Activated CD8-positive, alpha-beta T cell treated with anti-CD3 and anti-CD28 coated beads for 36 hours (primary cell): Measurements from ENCODE around the gene CLCN4. TPM values are rescaled to one million over a fixed set of nuclear protein-coding genes. Genes with fewer than 3 reads are reported as not detected.

Experiments used
- ATAC-seq: fragments of 200-7000 bp; cut with Tn5 transposase; one replicate; pipeline ENCODE4 v1.10.0; 2021; ENCODE audit warnings: mild to moderate bottlenecking, moderate library complexity
- CTCF ChIA-PET: fragments of 350-600 bp; sonication (Branson Sonifier 250); formaldehyde crosslinking; loops from one replicate; lab custom pipeline; 2021; ENCODE audit warnings: antibody characterized with exemption; lab: Charles Lee
- POLR2A ChIA-PET: fragments of 350-600 bp; sonication (Branson Sonifier 250); formaldehyde crosslinking; loops from one replicate; lab custom pipeline; 2021; ENCODE audit warnings: antibody characterized with exemption; lab: Charles Lee
- DNase-seq: peaks from one replicate; pipeline ENCODE4 v3.0.0-alpha.2; 2020
- H3K27ac Mint-ChIP-seq: one replicate; pipeline ENCODE4 v1.8.0; 2021; ENCODE audit warnings: mild to moderate bottlenecking, mixed read lengths
- H3K27me3 Mint-ChIP-seq: one replicate; pipeline ENCODE4 v1.8.0; 2021; ENCODE audit warnings: mixed read lengths
- H3K36me3 Mint-ChIP-seq: one replicate; pipeline ENCODE4 v1.8.0; 2021; ENCODE audit warnings: low read depth, mixed read lengths
- H3K4me1 Mint-ChIP-seq: one replicate; pipeline ENCODE4 v1.8.0; 2021; ENCODE audit warnings: low read depth, mixed read lengths
- H3K4me3 Mint-ChIP-seq: one replicate; pipeline ENCODE4 v1.8.0; 2021; ENCODE audit warnings: mild to moderate bottlenecking, moderate library complexity, mixed read lengths
- H3K9me3 Mint-ChIP-seq: one replicate; pipeline ENCODE4 v1.8.0; 2021; ENCODE audit warnings: mixed read lengths
- intact Hi-C: fragments of 100-400 bp; cut with micrococcal nuclease; formaldehyde crosslinking; loops from one replicate; pipeline ENCODE4 v1.10.0; 2022
- total RNA-seq, 2 experiments: library from RNA; stranded (reverse); gene quantifications; one replicate each; pipeline ENCODE4 v1.2.3, GENCODE V29; 2021
- TF ChIP-seq, protein P1 (sequence below): fragments of 200-600 bp; IDR thresholded peaks from one replicate; pipeline ENCODE4 v1.8.0; 2022; ENCODE audit warnings: antibody characterized with exemption, mild to moderate bottlenecking

Gene CLCN4
- total RNA-seq, 2 experiments from 2014 or later: not detected

DNA sequence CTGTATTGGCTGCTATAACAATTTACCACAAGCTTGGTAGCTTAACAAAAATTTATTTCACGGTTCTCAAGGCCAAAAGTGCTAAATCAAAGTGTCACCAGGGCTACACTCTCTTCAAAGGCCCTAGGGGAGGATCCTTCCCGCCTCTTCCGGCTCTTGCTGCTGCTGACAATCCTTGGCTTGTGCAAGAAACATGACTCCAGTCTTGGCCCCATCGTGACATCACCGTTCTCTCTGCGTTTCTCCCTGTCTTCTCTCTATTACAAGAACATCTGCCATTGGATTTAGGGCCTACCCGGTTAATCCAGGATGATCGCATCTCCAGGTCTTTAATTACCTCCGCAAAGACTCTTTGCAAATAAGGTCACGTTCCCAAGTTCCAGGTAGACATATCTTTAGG is 10.4 kb upstream of the CLCN4 start:
- H3K27ac Mint-ChIP-seq: no peak overlapping the region
- TF ChIP-seq, protein P1, sequence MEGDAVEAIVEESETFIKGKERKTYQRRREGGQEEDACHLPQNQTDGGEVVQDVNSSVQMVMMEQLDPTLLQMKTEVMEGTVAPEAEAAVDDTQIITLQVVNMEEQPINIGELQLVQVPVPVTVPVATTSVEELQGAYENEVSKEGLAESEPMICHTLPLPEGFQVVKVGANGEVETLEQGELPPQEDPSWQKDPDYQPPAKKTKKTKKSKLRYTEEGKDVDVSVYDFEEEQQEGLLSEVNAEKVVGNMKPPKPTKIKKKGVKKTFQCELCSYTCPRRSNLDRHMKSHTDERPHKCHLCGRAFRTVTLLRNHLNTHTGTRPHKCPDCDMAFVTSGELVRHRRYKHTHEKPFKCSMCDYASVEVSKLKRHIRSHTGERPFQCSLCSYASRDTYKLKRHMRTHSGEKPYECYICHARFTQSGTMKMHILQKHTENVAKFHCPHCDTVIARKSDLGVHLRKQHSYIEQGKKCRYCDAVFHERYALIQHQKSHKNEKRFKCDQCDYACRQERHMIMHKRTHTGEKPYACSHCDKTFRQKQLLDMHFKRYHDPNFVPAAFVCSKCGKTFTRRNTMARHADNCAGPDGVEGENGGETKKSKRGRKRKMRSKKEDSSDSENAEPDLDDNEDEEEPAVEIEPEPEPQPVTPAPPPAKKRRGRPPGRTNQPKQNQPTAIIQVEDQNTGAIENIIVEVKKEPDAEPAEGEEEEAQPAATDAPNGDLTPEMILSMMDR: no peak
- intact Hi-C loops: no loop called here
- no peak for ATAC-seq
- DNase-seq: no peak
- H3K4me3 Mint-ChIP-seq: no peak overlapping the region
- peaks cover 6% of the 10 kb centered on the region for H3K36me3 Mint-ChIP-seq
- no peaks in the 10 kb centered on the region for H3K4me1 Mint-ChIP-seq
- ChIA-PET CTCF (no interaction called here), POLR2A (no interaction called here)
- H3K27me3 Mint-ChIP-seq: no peaks in the 10 kb centered on the region
- H3K9me3 Mint-ChIP-seq: no peaks in the 10 kb centered on the region

DNA sequence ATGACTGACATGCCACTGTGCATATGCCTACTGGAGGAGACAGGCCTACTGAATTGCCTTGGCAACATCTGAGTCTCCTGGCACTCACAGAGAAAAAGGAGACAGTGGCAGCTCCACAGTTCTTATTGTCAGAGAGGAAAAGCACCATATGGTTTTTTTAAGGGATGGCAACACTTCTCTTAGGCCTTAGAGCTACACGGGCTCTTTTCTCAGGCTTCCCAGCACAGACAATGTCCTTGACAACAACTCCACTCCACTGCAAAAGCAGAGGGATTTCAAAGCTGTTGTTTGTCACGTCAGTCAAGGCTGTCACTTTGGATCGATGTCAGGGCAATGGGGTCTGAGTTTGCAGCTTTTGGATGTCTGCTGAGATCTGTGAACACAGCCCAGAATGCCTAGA is 4.7 kb upstream of the CLCN4 start:
- no peaks in the 10 kb centered on the region for H3K9me3 Mint-ChIP-seq
- intact Hi-C loops: no loop called here
- no peak overlapping the region for H3K4me3 Mint-ChIP-seq
- ATAC-seq: no peak
- H3K4me1 Mint-ChIP-seq: peaks cover 2% of the 10 kb centered on the region
- TF ChIP-seq, protein P1: no peak
- no peak overlapping the region for H3K27ac Mint-ChIP-seq
- peaks cover 13% of the 10 kb centered on the region for H3K27me3 Mint-ChIP-seq
- ChIA-PET CTCF (interaction anchor here (1.5 kb wide), 1 partner anchor 32 kb away, joined by 6 read pairs; no protein-coding TSS in a partner anchor), POLR2A (no interaction called here)
- H3K36me3 Mint-ChIP-seq: no peaks in the 10 kb centered on the region
- DNase-seq: no peak

DNA sequence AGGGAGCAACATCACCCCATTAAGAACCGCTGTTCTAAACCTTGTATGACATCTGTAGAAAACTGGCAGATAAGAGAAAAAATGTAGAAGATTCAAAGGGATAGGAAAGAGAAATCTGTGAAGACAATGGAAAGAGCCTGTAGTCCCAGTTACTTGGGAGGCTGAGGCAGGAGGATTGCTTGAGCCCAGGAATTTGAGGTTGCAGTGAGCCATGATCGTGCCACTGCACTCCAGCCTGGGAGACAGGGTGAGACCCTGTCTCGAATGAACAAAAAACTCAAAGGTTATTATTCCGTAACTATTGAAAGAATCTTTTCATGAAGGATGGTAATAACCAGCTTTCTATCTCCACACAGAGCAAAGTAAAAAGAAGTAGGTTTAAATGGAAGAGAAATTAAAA is 1.6 kb upstream of the CLCN4 start:
- CTCF ChIA-PET: interaction anchor here (0.7 kb wide), 1 partner anchor 19 kb away, joined by 3 read pairs; no protein-coding TSS in a partner anchor
- no peak overlapping the region for H3K27ac Mint-ChIP-seq
- no peaks in the 10 kb centered on the region for H3K36me3 Mint-ChIP-seq
- peaks cover 27% of the 10 kb centered on the region for H3K27me3 Mint-ChIP-seq
- H3K9me3 Mint-ChIP-seq: no peaks in the 10 kb centered on the region
- no peak for DNase-seq
- no peak overlapping the region for H3K4me3 Mint-ChIP-seq
- intact Hi-C loops: no loop called here
- TF ChIP-seq, protein P1: no peak
- ATAC-seq: no peak
- H3K4me1 Mint-ChIP-seq: peaks cover 11% of the 10 kb centered on the region
- POLR2A ChIA-PET: no interaction called here

DNA sequence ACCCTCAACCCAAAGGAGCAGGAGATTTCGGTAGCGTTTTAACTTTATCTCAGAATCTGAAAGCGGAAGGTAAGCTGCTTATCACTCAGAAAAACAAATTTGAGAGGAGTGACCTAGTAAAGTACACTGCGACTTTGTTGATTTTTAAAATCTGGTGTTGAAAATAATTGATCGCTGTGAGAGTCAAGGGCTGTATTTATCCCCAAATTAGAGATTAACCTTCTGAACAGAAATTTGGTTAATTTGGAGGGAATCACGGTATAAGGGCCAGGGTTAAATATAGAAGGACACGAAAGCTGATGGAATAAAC is 212 bp downstream of the CLCN4 start:
- ATAC-seq (no peak), DNase-seq (no peak)
- no peak overlapping the region for H3K27ac Mint-ChIP-seq
- no peaks in the 10 kb centered on the region for H3K9me3 Mint-ChIP-seq
- CTCF ChIA-PET: no interaction called here
- H3K4me3 Mint-ChIP-seq: no peak overlapping the region
- no peaks in the 10 kb centered on the region for H3K36me3 Mint-ChIP-seq
- peaks cover 36% of the 10 kb centered on the region for H3K27me3 Mint-ChIP-seq
- H3K4me1 Mint-ChIP-seq: peaks cover 11% of the 10 kb centered on the region
- TF ChIP-seq, protein P1: no peak
- intact Hi-C loops: no loop called here
- POLR2A ChIA-PET: no interaction called here

DNA sequence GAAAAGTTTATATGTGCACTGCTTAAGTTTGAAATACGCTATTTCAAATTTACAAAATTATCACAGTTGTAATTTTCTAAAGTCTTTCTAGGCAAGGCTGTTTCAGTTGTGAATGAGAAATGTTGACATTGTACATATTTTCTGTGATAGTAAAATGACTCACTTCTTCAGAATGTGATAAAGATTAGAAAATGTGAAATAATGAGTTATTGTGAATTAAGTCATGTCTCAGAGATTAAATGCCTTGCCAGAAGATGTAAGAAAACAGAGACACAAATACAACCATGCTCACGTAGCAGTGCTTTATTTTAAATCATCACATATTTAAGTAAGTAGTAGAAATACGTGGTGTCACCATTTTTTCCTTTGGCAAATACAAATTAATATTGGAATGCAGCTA is 768 bp downstream of the CLCN4 start:
- CTCF ChIA-PET: no interaction called here
- H3K4me3 Mint-ChIP-seq: no peak overlapping the region
- H3K36me3 Mint-ChIP-seq: no peaks in the 10 kb centered on the region
- POLR2A ChIA-PET: no interaction called here
- intact Hi-C loops: no loop called here
- no peak for DNase-seq
- H3K27me3 Mint-ChIP-seq: peaks cover 39% of the 10 kb centered on the region
- TF ChIP-seq, protein P1: no peak
- H3K9me3 Mint-ChIP-seq: no peaks in the 10 kb centered on the region
- no peak for ATAC-seq
- H3K27ac Mint-ChIP-seq: no peak overlapping the region
- H3K4me1 Mint-ChIP-seq: peaks cover 11% of the 10 kb centered on the region
